Right ventricle myocardium superior (tissue), 1 donor: ENCODE data around the gene C11orf24. TPM values are rescaled to one million over a fixed set of nuclear protein-coding genes. Genes with fewer than 3 reads are reported as not detected.

ENCODE experiments used
- ATAC-seq: fragments of 200-7000 bp; cut with Tn5 transposase; one replicate; pipeline ENCODE4 v1.9.1; 2020; ENCODE audit warnings: mild to moderate bottlenecking; ENCODE audit not compliant: poor library complexity
- DNase-seq: peaks from one replicate; pipeline ENCODE4 v3.0.0-alpha.2; 2020
- intact Hi-C: fragments of 100-400 bp; cut with DNase I; formaldehyde crosslinking; loops from one replicate; pipeline ENCODE4 v1.11.2; 2022
- total RNA-seq: library from RNA; stranded (reverse); fragmentation: NEBNext Ultra II Directional; extraction: Animal tissue kit (Norgen Biotek cat#: 25700); gene quantifications from one replicate; pipeline ENCODE4 v1.2.1, GENCODE V29; 2021
- donor health status: DM: no; HTN: yes; CAD: no; lungs with severe emphysema.

C11orf24 gene
- total RNA-seq, 1 donor from 2014 or later = 21.8 TPM

DNA sequence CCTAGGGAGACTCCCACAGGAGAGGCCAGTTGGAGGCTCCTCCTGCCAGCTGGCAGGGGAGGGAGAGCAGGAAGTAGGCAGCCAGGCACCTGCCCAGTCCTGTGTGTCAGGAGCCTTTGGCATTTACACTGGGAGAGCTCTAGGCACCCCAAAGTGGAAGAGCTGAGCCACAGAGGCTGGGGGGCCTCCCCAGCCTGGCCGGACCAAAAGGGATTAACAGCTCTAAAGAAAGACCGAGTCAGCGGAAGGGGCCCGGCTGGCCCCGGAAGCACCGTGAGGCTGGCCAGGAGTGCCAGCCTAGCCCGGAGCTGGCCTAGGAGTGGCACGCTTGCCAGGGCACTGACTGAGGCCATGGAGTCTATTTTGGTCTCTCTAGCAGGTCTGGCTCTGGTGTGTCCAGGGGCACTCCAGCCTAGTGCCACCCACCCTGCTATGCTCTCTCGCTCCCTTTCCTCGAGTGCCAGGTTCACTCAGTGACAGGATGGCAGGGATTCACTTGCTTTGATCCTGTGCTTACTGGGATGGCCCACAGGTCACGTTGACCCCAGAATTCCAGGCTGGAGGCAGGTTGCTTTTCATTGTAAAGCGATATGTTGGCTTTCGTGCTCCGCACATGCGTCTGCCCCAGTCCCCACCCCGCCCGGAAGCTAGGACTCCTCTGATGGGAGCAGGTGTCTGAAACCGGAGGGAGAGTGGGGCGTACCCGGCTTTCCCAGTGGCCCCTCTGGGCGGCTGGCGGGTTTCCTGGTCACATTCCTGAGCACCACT is 55.4 kb downstream of the C11orf24 start:
- ATAC-seq (peak; percentile 51), DNase-seq (peak; percentile 62)
- intact Hi-C loops = no loop called here

DNA sequence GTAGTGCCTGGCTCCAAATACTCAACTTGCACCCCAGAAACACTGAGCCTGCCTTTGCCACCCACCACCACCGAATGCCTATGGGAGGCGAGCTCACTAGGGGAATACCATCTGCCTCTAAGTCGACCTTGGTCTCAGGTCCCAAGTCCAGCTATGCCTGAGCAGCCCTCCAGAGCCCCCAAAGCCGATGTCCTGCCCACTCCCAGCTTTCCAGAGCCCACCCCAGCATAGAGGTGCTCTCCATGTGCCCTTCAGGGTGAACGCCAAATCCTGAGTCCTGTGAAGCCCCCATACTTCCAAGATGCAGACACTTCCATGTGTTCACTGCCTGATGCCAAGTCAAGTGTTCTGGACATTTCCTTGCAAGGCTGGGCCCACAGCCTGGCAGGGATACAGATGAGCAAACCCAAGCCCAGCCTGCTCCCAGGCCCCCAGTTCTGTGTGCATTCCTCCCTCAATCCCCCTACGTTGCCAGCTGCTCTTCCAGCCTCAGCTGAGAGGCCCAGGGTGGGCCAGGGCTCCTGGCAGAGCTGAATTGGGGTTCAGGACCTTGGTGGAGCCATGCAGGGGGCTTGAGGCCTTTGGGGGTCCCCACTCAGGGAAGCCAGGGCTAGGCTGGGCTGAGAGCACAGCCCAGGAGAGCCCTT is 56.1 kb downstream of the C11orf24 start:
- DNase-seq (no peak), ATAC-seq (no peak)
- intact Hi-C loops = no loop called here

GRCh38 chr11:68215087-68215445 is 56.7 kb downstream of the C11orf24 start:
- DNase-seq (no peak), ATAC-seq (no peak)
- intact Hi-C loops = no loop called here

GRCh38 chr11:68214173-68215086 is 57.3 kb downstream of the C11orf24 start:
- intact Hi-C loops = no loop called here
- peak; percentile 13 for ATAC-seq
- DNase-seq = peak; percentile 56

GRCh38 chr11:68213555-68214172 is 58.1 kb downstream of the C11orf24 start:
- intact Hi-C loops = no loop called here
- peak; percentile 69 for ATAC-seq
- peak; percentile 91 for DNase-seq

GRCh38 chr11:68213135-68213515 is 58.6 kb downstream of the C11orf24 start, which contains the start of gene KMT5B:
Gene KMT5B (minus strand): TSS chr11:68213296. CDS start chr11:68190076, 23,220 bp downstream.
- no peak for ATAC-seq
- peak; percentile 78 for DNase-seq
- intact Hi-C loops = no loop called here

- DNase-seq (peak; percentile 81), ATAC-seq (peak; percentile 57)
- intact Hi-C loops = no loop called here
Measured at GRCh38 chr11:68212421-68213134, 59.2 kb downstream of the C11orf24 start.

DNA sequence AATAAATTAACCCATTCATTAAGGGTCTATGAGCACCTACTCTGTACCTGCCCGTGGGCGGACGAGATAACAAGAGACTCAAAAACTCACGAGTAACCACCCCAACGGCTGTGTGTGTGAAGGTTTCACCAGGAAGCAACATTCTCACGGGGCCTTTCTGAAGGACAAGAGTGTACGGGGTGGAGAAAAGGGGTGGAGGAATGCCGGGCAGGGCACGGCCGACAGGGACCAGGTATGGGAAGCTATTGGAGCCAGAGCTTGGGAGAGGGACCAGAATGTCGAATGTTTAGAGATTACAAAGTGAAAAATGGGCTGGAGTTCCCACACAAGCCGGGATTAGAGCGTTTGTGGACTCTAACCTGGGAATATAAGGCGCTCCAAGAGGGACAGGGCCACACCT is 60.2 kb downstream of the C11orf24 start:
- DNase-seq (no peak), ATAC-seq (no peak)
- intact Hi-C loops = no loop called here

Other genes starting within 250 kb of the C11orf24 start
- 474 TPM for gene NDUFS8, start 241.3 kb downstream of the C11orf24 start, total RNA-seq
- gene TCIRG1, start 232.9 kb downstream of the C11orf24 start, total RNA-seq = 22.3 TPM
- gene CHKA, start 150.6 kb downstream of the C11orf24 start, total RNA-seq = 8.4 TPM
- gene KMT5B, start 58.7 kb downstream of the C11orf24 start, total RNA-seq = 22.5 TPM
- 49.8 TPM for gene LRP5, start 40.6 kb upstream of the C11orf24 start, total RNA-seq
- 73.9 TPM for gene PPP6R3, start 188.8 kb upstream of the C11orf24 start, total RNA-seq